OCI-LY7 (cell line): Measurements from ENCODE around the gene KDM4B. TPM values are rescaled to one million over a fixed set of nuclear protein-coding genes. Genes with fewer than 3 reads are reported as not detected.

Source experiments
- BruUV-seq: library from RNA; stranded (reverse); fragments of 400-500 nt; replicated peaks from 2 replicates; lab custom pipeline; 2021; lab: Mats Ljungman, UMichigan
- CTCF ChIA-PET: fragments of 300-600 bp; sonication (Branson Sonifier 250); formaldehyde crosslinking; loops from one replicate; lab custom pipeline; 2022; ENCODE audit warnings: antibody characterized with exemption; ENCODE audit not compliant: unreplicated experiment; lab: Charles Lee
- POLR2A ChIA-PET: fragments of 300-600 bp; sonication (Branson Sonifier 250); formaldehyde crosslinking; loops from one replicate; lab custom pipeline; 2022; ENCODE audit warnings: antibody characterized with exemption; lab: Charles Lee
- DNase-seq: peaks from one replicate; pipeline ENCODE4 v3.0.0-alpha.2; 2015; ENCODE audit warnings: low spot score
- H2AFZ ChIP-seq: fragments of 200-600 bp; sonication (generic), shearing (Covaris generic); 2 replicates; pipeline ENCODE4 v1.6.1; 2014; ENCODE audit warnings: mild to moderate bottlenecking, antibody characterized with exemption, low read length, moderate library complexity
- H3K27ac ChIP-seq: fragments of 200-600 bp; sonication (generic); 2 replicates; pipeline ENCODE4 v1.5.1; 2014; ENCODE audit warnings: mixed run types, low read depth, mild to moderate bottlenecking, moderate library complexity, low read length, inconsistent platforms; ENCODE audit not compliant: poor library complexity, severe bottlenecking
- H3K36me3 ChIP-seq: fragments of 200-600 bp; sonication (generic); 2 replicates; pipeline ENCODE4 v1.6.1; 2014; ENCODE audit warnings: mild to moderate bottlenecking, antibody characterized with exemption, low read length, moderate library complexity, mixed read lengths; ENCODE audit not compliant: insufficient read depth
- H3K4me1 ChIP-seq: fragments of 200-600 bp; sonication (generic); 2 replicates; pipeline ENCODE4 v1.5.1; 2014; ENCODE audit warnings: mild to moderate bottlenecking, low read length; ENCODE audit not compliant: insufficient read depth, poor library complexity, severe bottlenecking
- H3K4me2 ChIP-seq: fragments of 200-600 bp; sonication (generic); 2 replicates; pipeline ENCODE4 v1.6.1; 2014; ENCODE audit warnings: mild to moderate bottlenecking, low read length
- H3K4me3 ChIP-seq: fragments of 200-600 bp; sonication (generic); 2 replicates; pipeline ENCODE4 v1.5.1; 2014; ENCODE audit warnings: mild to moderate bottlenecking, low read depth, low read length; ENCODE audit not compliant: poor library complexity, severe bottlenecking
- H3K79me2 ChIP-seq: fragments of 200-600 bp; sonication (generic); 2 replicates; pipeline ENCODE4 v1.6.1; 2016; ENCODE audit warnings: low read depth, mild to moderate bottlenecking, low read length, moderate library complexity, mixed read lengths; ENCODE audit not compliant: insufficient read depth
- H3K9me2 ChIP-seq: fragments of 200-600 bp; sonication (generic); 2 replicates; pipeline ENCODE4 v1.6.1; 2016; ENCODE audit warnings: mild to moderate bottlenecking, low read length, mixed read lengths; ENCODE audit not compliant: insufficient read depth
- H3K9me3 ChIP-seq: fragments of 200-600 bp; sonication (generic); 2 replicates; pipeline ENCODE4 v1.6.1; 2014; ENCODE audit warnings: mild to moderate bottlenecking, mixed run types, low read length, mixed read lengths
- H4K20me1 ChIP-seq: fragments of 200-600 bp; sonication (generic); 2 replicates; pipeline ENCODE4 v1.6.1; 2014; ENCODE audit warnings: mild to moderate bottlenecking, antibody characterized with exemption, low read length, moderate library complexity, mixed read lengths; ENCODE audit not compliant: insufficient read depth
- CTCF ChIP-seq: fragments of 200-600 bp; sonication (generic); conservative IDR thresholded peaks from 2 replicates; pipeline ENCODE4 v1.5.1; 2014; ENCODE audit warnings: mild to moderate bottlenecking, antibody characterized with exemption, low read length, moderate library complexity, mixed read lengths
- EZH2phosphoT487 ChIP-seq: fragments of 200-600 bp; sonication (generic); IDR thresholded peaks from 2 replicates; pipeline ENCODE4 v1.6.1; 2018; ENCODE audit warnings: low read depth, borderline replicate concordance, mild to moderate bottlenecking, mixed run types, antibody characterized with exemption, low read length, moderate library complexity, mixed read lengths
- intact Hi-C: fragments of 100-400 bp; cut with micrococcal nuclease; formaldehyde crosslinking; loops from one replicate; pipeline ENCODE4 v1.10.0; 2022; ENCODE audit not compliant: unreplicated experiment
- total RNA-seq, 2 experiments: library from RNA; depleted of rRNA in 1 of 2; stranded (reverse); fragments of >200 nt in 1 of 2; shearing (Covaris generic) in 1 of 2; gene quantifications; 2 replicates each; pipeline ENCODE4 v1.2.3, GENCODE V29; 2014 to 2022

The KDM4B gene
- total RNA-seq, 2 experiments from 2014 or later, result 24.3 to 44.2 TPM

- POLR2A ChIA-PET, result interaction anchor here (0.7 kb wide), 1 partner anchor 282 kb away, joined by 3 read pairs; no protein-coding TSS in a partner anchor
- H3K9me3 ChIP-seq, result no peaks in the 10 kb centered on the region
- no peak overlapping the region for H2AFZ ChIP-seq
- DNase-seq, result no peak
- no peaks in the 10 kb centered on the region for H3K4me1 ChIP-seq
- no peaks in the 10 kb centered on the region for H3K79me2 ChIP-seq
- H4K20me1 ChIP-seq, result no peaks in the 10 kb centered on the region
- CTCF ChIA-PET, result no interaction called here
- H3K4me2 ChIP-seq, result no peak overlapping the region
- no peak overlapping the region for H3K4me3 ChIP-seq
- no peaks in the 10 kb centered on the region for H3K9me2 ChIP-seq
- intact Hi-C loops, result no loop called here
- H3K27ac ChIP-seq, result no peak overlapping the region
- no TSS peak for BruUV-seq
- no peaks in the 10 kb centered on the region for H3K36me3 ChIP-seq
- TF ChIP-seq EZH2phosphoT487, result no peak
- TF ChIP-seq CTCF, result no peak
Measured at GRCh38 chr19:5115771-5116202, 146.9 kb downstream of the KDM4B start.

- Histone ChIP-seq H3K4me2 (no peak overlapping the region), H4K20me1 (no peaks in the 10 kb centered on the region), H3K9me2 (no peaks in the 10 kb centered on the region), H3K9me3 (no peaks in the 10 kb centered on the region), H3K4me3 (no peak overlapping the region), H3K36me3 (no peaks in the 10 kb centered on the region), H3K79me2 (no peaks in the 10 kb centered on the region), H2AFZ (no peak overlapping the region), H3K27ac (no peak overlapping the region), H3K4me1 (no peaks in the 10 kb centered on the region)
- ChIA-PET POLR2A (interaction anchor here (0.7 kb wide), 1 partner anchor 282 kb away, joined by 3 read pairs; no protein-coding TSS in a partner anchor), CTCF (no interaction called here)
- intact Hi-C loops, result no loop called here
- no TSS peak for BruUV-seq
- no peak for DNase-seq
- TF ChIP-seq EZH2phosphoT487 (no peak), CTCF (no peak)
Measured at GRCh38 chr19:5116292-5116691, 147.4 kb downstream of the KDM4B start.

GRCh38 chr19:5117421-5117820 lies 148.5 kb downstream of the KDM4B start:
- Histone ChIP-seq H4K20me1 (no peaks in the 10 kb centered on the region), H2AFZ (no peak overlapping the region), H3K27ac (no peak overlapping the region), H3K36me3 (no peaks in the 10 kb centered on the region), H3K4me1 (no peaks in the 10 kb centered on the region), H3K79me2 (no peaks in the 10 kb centered on the region), H3K4me2 (no peak overlapping the region), H3K9me2 (no peaks in the 10 kb centered on the region), H3K9me3 (no peaks in the 10 kb centered on the region), H3K4me3 (no peak overlapping the region)
- CTCF ChIA-PET, result no interaction called here
- intact Hi-C loops, result no loop called here
- POLR2A ChIA-PET, result no interaction called here
- no peak for DNase-seq
- no TSS peak for BruUV-seq
- TF ChIP-seq EZH2phosphoT487, result no peak
